Measurements from ENCODE around the gene SLC4A7.
"Not testable (repeated sequence)": the region's sequence is repeated elsewhere in the genome, so short reads cannot be mapped to it uniquely, and the experiment has no call there.

Gene SLC4A7

GRCh38 chr3:27426926-27427325, 57.3 kb downstream of the SLC4A7 start:
- H3K27ac ChIP-seq, result no peak overlapping the region
- no peak for TF ChIP-seq ZFX (IDR thresholded peaks at IDR 0.05)
- no peak for TF ChIP-seq CTCF (conservative IDR thresholded peaks at IDR 0.05)

GRCh38 chr3:27425896-27426565, 58.2 kb downstream of the SLC4A7 start:
- TF ChIP-seq CTCF (conservative IDR thresholded peaks at IDR 0.05) (no peak), ZFX (IDR thresholded peaks at IDR 0.05) (no peak)
- H3K27ac ChIP-seq, result no peak overlapping the region

GRCh38 chr3:27424812-27425521, 59.2 kb downstream of the SLC4A7 start:
- H3K27ac ChIP-seq, result not testable (repeated sequence)

- no peak for TF ChIP-seq ZFX (IDR thresholded peaks at IDR 0.05)
- TF ChIP-seq CTCF (conservative IDR thresholded peaks at IDR 0.05), result no peak
- no peak overlapping the region for H3K27ac ChIP-seq
Measured at GRCh38 chr3:27423463-27423862, 60.7 kb downstream of the SLC4A7 start.

- no peak overlapping the region for H3K27ac ChIP-seq
- TF ChIP-seq CTCF (conservative IDR thresholded peaks at IDR 0.05) (no peak), ZFX (IDR thresholded peaks at IDR 0.05) (no peak)
Measured at GRCh38 chr3:27422617-27423016, 61.6 kb downstream of the SLC4A7 start.

GRCh38 chr3:27415202-27415601, 69.0 kb downstream of the SLC4A7 start:
- no peak overlapping the region for H3K27ac ChIP-seq
- TF ChIP-seq ZFX (IDR thresholded peaks at IDR 0.05), result no peak

GRCh38 chr3:27392950-27393679, 91.1 kb downstream of the SLC4A7 start:
- no peak overlapping the region for H3K27ac ChIP-seq
- TF ChIP-seq CTCF (conservative IDR thresholded peaks at IDR 0.05) (no peak), ZFX (IDR thresholded peaks at IDR 0.05) (no peak)

GRCh38 chr3:27392414-27392813, 91.8 kb downstream of the SLC4A7 start:
- not testable (repeated sequence) for H3K27ac ChIP-seq

- H3K27ac ChIP-seq, result no peak overlapping the region
- no peak for TF ChIP-seq ZFX (IDR thresholded peaks at IDR 0.05)
Measured at GRCh38 chr3:27391796-27392195, 92.4 kb downstream of the SLC4A7 start.

Data from C4-2B (cell line).